Nephron (organoid): ENCODE results near the gene CCNJL.

ENCODE experiments used
- H3K27ac Mint-ChIP-seq, 3 experiments: 2 replicates each; pipeline ENCODE4 v1.8.0; 2020; ENCODE audit warnings: mixed read lengths in 3 of 3, mild to moderate bottlenecking in 2 of 3, moderate library complexity in 1 of 3
- H3K27me3 Mint-ChIP-seq: 2 replicates; pipeline ENCODE4 v1.8.0; 2021; ENCODE audit warnings: low read depth, mild to moderate bottlenecking, moderate library complexity, mixed read lengths
- H3K36me3 Mint-ChIP-seq: 2 replicates; pipeline ENCODE4 v1.8.0; 2020; ENCODE audit warnings: low read depth, mixed read lengths
- H3K4me1 Mint-ChIP-seq: 2 replicates; pipeline ENCODE4 v1.8.0; 2020; ENCODE audit warnings: mixed read lengths
- H3K4me3 Mint-ChIP-seq, 3 experiments: 2 replicates each; pipeline ENCODE4 v1.8.0; 2020; ENCODE audit warnings: mild to moderate bottlenecking in 3 of 3, mixed read lengths in 3 of 3, moderate library complexity in 2 of 3
- H3K9me3 Mint-ChIP-seq: 2 replicates; pipeline ENCODE4 v1.8.0; 2020; ENCODE audit warnings: mixed read lengths
- TF ChIP-seq, protein P1 (sequence below), 3 experiments: fragments of 200-600 bp; sonication (generic); IDR thresholded peaks; one replicate each; pipeline ENCODE4 v1.5.0; 2021; ENCODE audit warnings: antibody characterized with exemption in 3 of 3; ENCODE audit not compliant: unreplicated experiment in 3 of 3

The CCNJL gene

DNA sequence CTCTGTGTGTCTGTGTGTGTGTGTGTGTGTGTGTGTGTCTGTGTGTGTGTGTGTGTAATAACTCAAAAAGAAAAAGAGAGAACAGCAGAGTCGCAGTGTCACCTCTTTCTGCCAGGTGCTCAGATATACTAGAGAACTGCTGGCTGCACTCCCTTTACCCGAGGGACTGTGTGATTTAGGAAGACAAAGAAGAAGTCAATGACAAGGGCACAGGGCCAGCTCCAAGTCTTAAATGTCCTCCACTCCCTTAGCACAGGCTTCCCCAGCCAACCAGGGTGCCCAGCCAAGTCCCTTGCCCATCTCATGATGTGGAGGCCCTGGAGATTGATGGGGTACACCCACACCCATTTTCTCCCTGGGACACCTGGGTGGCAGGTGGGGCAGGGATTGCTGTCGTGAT, 8.7 kb downstream of the CCNJL start:
- Mint-ChIP-seq H3K27ac (no peak overlapping the region), H3K9me3 (no peaks in the 10 kb centered on the region), H3K4me1 (no peaks in the 10 kb centered on the region), H3K27me3 (peaks cover 4% of the 10 kb centered on the region), H3K4me3 (no peak overlapping the region), H3K36me3 (peaks cover 36% of the 10 kb centered on the region)
- TF ChIP-seq, protein P1, sequence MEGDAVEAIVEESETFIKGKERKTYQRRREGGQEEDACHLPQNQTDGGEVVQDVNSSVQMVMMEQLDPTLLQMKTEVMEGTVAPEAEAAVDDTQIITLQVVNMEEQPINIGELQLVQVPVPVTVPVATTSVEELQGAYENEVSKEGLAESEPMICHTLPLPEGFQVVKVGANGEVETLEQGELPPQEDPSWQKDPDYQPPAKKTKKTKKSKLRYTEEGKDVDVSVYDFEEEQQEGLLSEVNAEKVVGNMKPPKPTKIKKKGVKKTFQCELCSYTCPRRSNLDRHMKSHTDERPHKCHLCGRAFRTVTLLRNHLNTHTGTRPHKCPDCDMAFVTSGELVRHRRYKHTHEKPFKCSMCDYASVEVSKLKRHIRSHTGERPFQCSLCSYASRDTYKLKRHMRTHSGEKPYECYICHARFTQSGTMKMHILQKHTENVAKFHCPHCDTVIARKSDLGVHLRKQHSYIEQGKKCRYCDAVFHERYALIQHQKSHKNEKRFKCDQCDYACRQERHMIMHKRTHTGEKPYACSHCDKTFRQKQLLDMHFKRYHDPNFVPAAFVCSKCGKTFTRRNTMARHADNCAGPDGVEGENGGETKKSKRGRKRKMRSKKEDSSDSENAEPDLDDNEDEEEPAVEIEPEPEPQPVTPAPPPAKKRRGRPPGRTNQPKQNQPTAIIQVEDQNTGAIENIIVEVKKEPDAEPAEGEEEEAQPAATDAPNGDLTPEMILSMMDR (IDR thresholded peaks at IDR 0.05; ENCODE audit: unreplicated experiment in 3 of 3): no peak

DNA sequence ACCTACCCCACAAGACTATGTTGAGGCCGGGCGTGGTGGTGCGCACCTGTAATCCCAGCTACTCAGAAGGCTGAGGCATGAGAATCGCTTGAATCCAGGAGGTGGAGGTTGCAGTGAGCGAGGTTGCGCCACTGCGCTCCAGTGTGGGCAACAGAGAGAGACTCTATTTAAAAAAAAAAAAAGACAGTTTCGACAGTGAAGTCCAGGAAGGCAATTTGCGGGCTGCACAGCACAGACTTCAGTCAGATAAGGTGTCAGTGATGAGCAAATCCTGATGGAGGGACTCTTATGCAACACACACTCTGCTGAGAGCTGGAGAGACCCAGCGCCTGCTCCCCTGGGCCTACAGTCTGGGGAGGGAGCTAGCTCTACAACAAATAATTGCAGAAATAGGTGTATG, 14.2 kb downstream of the CCNJL start:
- Mint-ChIP-seq H3K27me3 (no peaks in the 10 kb centered on the region), H3K27ac (no peak overlapping the region), H3K4me1 (no peaks in the 10 kb centered on the region), H3K4me3 (no peak overlapping the region), H3K9me3 (no peaks in the 10 kb centered on the region), H3K36me3 (peaks cover 17% of the 10 kb centered on the region)
- TF ChIP-seq, protein P1 (IDR thresholded peaks at IDR 0.05; ENCODE audit: unreplicated experiment in 3 of 3): no peak

DNA sequence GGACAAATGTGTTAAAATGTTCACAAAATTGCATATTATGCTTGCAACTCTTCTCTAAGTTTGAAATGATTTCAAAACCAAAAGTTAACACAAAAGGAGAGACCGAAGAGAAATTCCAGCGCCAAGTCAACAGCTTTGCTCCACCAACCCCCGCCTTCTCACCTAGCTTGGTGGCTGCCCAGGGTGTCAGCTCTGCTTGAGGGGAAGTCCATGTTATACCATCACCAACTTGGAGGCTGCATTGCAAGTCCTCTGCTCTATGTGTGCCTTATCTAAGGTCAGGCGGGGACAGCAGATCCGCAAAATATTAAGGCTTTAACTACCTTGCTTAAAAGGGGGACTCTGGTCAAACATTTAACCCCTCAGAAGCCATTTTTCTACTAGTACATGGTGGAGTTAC, 14.6 kb downstream of the CCNJL start:
- H3K36me3 Mint-ChIP-seq: peaks cover 15% of the 10 kb centered on the region
- no peaks in the 10 kb centered on the region for H3K27me3 Mint-ChIP-seq
- H3K4me1 Mint-ChIP-seq: no peaks in the 10 kb centered on the region
- no peaks in the 10 kb centered on the region for H3K9me3 Mint-ChIP-seq
- no peak overlapping the region for H3K4me3 Mint-ChIP-seq
- no peak overlapping the region for H3K27ac Mint-ChIP-seq
- TF ChIP-seq, protein P1 (IDR thresholded peaks at IDR 0.05; ENCODE audit: unreplicated experiment in 3 of 3): no peak

DNA sequence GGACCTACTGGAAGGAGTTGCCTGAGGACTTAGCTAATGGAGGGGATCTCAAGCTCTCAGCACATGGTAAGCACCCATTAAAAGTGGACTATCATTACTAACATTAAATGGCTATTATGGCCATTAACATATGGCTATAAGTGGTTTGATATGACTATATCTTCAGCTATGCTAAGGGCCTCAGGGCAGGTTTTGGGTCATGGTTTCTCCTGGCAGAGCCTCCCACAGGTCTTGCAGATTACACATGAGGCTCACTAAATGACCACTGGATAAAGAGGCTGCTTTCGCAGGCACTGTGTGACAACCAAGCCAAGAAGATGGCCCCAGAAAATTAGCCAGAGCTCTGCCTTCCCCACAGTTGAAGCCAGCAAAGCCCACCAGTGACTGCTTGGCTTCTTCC, 15.4 kb downstream of the CCNJL start:
- H3K4me1 Mint-ChIP-seq: no peaks in the 10 kb centered on the region
- H3K27ac Mint-ChIP-seq: no peak overlapping the region
- peaks cover 14% of the 10 kb centered on the region for H3K36me3 Mint-ChIP-seq
- TF ChIP-seq, protein P1 (IDR thresholded peaks at IDR 0.05; ENCODE audit: unreplicated experiment in 3 of 3): no peak
- no peaks in the 10 kb centered on the region for H3K27me3 Mint-ChIP-seq
- no peaks in the 10 kb centered on the region for H3K9me3 Mint-ChIP-seq
- H3K4me3 Mint-ChIP-seq: no peak overlapping the region

DNA sequence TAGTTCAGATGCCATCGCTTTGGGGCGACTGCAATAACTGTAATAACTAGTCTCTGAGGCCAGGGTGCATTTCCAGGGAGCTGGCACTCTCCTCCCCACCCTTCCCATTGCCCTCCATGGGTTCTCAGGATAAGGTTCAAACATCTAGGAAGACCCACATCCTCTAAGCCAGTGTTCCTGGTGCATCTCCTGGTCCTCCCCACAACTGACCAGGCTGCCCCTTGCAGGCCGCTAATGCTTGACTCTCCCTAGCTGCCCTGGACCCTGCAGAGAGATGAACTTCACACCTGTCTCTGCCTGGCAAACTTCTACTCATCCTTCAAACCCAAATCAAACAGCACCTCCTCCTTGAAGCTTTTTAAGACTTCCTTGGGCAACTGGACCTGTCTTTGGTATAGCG, 15.9 kb downstream of the CCNJL start:
- TF ChIP-seq, protein P1 (IDR thresholded peaks at IDR 0.05; ENCODE audit: unreplicated experiment in 3 of 3): no peak
- H3K36me3 Mint-ChIP-seq: peaks cover 14% of the 10 kb centered on the region
- H3K27me3 Mint-ChIP-seq: no peaks in the 10 kb centered on the region
- no peak overlapping the region for H3K27ac Mint-ChIP-seq
- no peak overlapping the region for H3K4me3 Mint-ChIP-seq
- no peaks in the 10 kb centered on the region for H3K4me1 Mint-ChIP-seq
- H3K9me3 Mint-ChIP-seq: no peaks in the 10 kb centered on the region

DNA sequence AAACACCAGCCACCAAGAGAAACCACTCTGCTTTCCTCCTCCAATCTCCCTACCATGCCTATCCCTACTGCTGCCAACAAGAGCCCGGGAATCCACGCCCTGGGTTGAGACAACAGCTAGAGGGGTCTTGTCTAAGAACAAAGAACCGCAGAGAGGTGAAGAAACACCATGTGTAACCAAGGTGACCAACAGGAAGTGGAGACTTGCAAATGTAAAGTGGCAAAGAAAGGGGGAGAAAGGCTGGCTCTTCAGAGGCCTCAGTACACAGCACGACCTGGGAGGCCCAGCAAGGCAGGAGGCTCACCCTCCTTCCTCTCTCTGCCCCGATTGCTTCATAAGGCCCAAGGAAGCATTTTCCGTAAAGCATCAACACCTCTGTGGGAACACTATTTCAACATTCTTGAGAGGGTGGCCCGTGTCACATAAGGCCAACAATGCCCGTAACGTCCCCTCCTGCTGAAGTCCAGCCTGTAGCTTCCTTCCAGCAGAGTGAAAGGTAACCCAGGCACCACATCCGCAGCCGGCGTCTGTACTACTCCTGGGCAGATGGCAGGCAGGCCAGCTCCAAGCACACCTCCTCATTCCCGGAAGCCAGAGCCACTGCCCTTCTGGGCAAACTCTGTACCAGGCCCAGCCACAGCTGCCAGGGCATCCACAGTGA, 18.3 kb downstream of the CCNJL start:
- TF ChIP-seq, protein P1 (IDR thresholded peaks at IDR 0.05; ENCODE audit: unreplicated experiment in 3 of 3): no peak
- H3K4me3 Mint-ChIP-seq: no peak overlapping the region
- H3K27ac Mint-ChIP-seq: no peak overlapping the region
- H3K36me3 Mint-ChIP-seq: peaks cover 9% of the 10 kb centered on the region
- peaks cover 2% of the 10 kb centered on the region for H3K4me1 Mint-ChIP-seq
- H3K27me3 Mint-ChIP-seq: no peaks in the 10 kb centered on the region
- no peaks in the 10 kb centered on the region for H3K9me3 Mint-ChIP-seq
